Activated T-helper 2 cell treated with anti-CD3 and anti-CD28 coated beads, Interferon-gamma antibody, Interleukin-2, Interleukin-4, amounts not matched to agents 10 μg/mL and 5 μg/mL and 100 μg/mL, durations not matched to agents 14 hours and 24 hours and 36 hours (primary cell): ENCODE measurements around the gene FSIP1. TPM values are rescaled to one million over a fixed set of nuclear protein-coding genes. Genes with fewer than 3 reads are reported as not detected.

Experiments used
- DNase-seq: peaks from one replicate; pipeline ENCODE4 v3.0.0; 2021; ENCODE audit warnings: low spot score
- H3K27ac Mint-ChIP-seq: one replicate; pipeline ENCODE4 v1.8.0; 2021; ENCODE audit warnings: mixed read lengths
- H3K27me3 Mint-ChIP-seq: one replicate; pipeline ENCODE4 v1.8.0; 2021; ENCODE audit warnings: low read depth, mixed read lengths
- H3K36me3 Mint-ChIP-seq: one replicate; pipeline ENCODE4 v1.8.0; 2021; ENCODE audit warnings: low read depth, mixed read lengths
- H3K4me1 Mint-ChIP-seq: one replicate; pipeline ENCODE4 v1.8.0; 2021; ENCODE audit warnings: low read depth, mixed read lengths
- H3K4me3 Mint-ChIP-seq: one replicate; pipeline ENCODE4 v1.8.0; 2021; ENCODE audit warnings: low read depth, mild to moderate bottlenecking, moderate library complexity, mixed read lengths
- H3K9me3 Mint-ChIP-seq: one replicate; pipeline ENCODE4 v1.8.0; 2021; ENCODE audit warnings: mixed read lengths
- intact Hi-C: fragments of 100-400 bp; cut with micrococcal nuclease; formaldehyde crosslinking; loops from one replicate; pipeline ENCODE4 v1.15.1; 2023
- total RNA-seq: library from RNA; stranded (reverse); gene quantifications from 2 replicates; pipeline ENCODE4 v1.2.3, GENCODE V29; 2022

Gene FSIP1
- total RNA-seq, 1 donor from 2014 or later, result 0.14 TPM

GRCh38 chr15:39746176-39746575, 36.5 kb downstream of the FSIP1 start:
- Mint-ChIP-seq H3K36me3 (no peaks in the 10 kb centered on the region), H3K4me1 (no peaks in the 10 kb centered on the region), H3K4me3 (no peak overlapping the region), H3K27me3 (peaks cover 63% of the 10 kb centered on the region), H3K9me3 (no peaks in the 10 kb centered on the region), H3K27ac (no peak overlapping the region)
- intact Hi-C loops, result no loop called here
- DNase-seq, result no peak

GRCh38 chr15:39745415-39745814, 37.2 kb downstream of the FSIP1 start:
- H3K4me1 Mint-ChIP-seq, result no peaks in the 10 kb centered on the region
- intact Hi-C loops, result no loop called here
- H3K27me3 Mint-ChIP-seq, result peaks cover 59% of the 10 kb centered on the region
- H3K36me3 Mint-ChIP-seq, result no peaks in the 10 kb centered on the region
- DNase-seq, result no peak
- no peak overlapping the region for H3K27ac Mint-ChIP-seq
- no peaks in the 10 kb centered on the region for H3K9me3 Mint-ChIP-seq
- no peak overlapping the region for H3K4me3 Mint-ChIP-seq

DNA sequence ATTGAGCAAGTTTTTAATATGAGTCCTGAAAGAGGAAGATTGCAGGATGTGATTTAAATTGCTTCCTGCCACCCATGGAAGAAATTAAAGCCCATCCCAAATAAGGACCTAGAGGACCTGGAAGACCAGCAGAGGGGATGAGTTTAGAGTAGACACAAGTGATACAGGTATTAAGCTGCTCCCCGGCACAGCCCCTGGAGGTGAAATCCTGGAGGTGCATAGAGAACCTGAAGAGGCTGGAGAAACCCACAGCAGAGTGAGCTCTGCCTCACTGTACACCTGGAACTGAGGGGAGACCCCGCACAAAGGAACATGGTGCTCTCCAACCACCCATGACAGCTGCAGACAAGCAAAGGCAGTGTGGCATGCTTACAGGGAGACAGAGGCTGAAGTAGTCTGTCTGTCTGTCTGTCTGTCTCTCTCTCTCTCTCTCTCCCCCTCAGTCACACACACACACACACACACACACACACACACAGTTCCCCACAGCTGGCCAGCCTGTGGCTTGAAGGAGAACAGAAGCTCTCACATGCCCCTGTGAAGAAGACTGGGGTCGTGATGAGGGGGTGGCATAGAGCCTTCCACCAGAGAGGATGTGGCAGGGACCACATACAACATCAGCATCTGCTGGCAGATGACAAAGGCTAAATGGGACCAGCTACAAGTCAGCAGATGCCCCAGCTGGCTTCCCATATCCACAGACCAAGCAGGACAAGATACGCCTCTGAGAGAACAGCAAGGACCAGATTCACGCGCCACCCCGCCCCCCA, 38.1 kb downstream of the FSIP1 start:
- Mint-ChIP-seq H3K4me1 (no peaks in the 10 kb centered on the region), H3K36me3 (no peaks in the 10 kb centered on the region), H3K9me3 (no peaks in the 10 kb centered on the region), H3K27me3 (peaks cover 55% of the 10 kb centered on the region), H3K4me3 (no peak overlapping the region), H3K27ac (no peak overlapping the region)
- intact Hi-C loops, result no loop called here
- no peak for DNase-seq

DNA sequence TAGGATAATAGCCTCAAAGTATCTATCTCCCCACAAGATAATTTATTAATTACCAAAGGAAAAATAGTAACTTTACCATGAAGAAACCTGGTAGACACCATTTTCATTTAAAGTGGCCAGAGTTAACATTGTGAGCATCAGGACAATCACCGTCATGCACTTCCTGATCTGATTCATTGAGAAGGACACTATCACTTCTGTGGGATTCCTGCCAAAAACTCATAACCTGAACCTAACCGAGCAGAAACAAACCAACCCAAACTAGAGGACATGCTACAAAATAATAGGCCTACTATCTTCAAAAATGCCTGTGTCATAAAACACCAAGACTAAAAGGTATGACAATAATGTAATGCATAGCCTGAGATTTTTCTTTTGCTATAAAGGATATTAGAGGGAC, 39.0 kb downstream of the FSIP1 start:
- peaks cover 56% of the 10 kb centered on the region for H3K27me3 Mint-ChIP-seq
- H3K27ac Mint-ChIP-seq, result no peak overlapping the region
- no peaks in the 10 kb centered on the region for H3K36me3 Mint-ChIP-seq
- intact Hi-C loops, result no loop called here
- DNase-seq, result no peak
- no peaks in the 10 kb centered on the region for H3K9me3 Mint-ChIP-seq
- H3K4me1 Mint-ChIP-seq, result no peaks in the 10 kb centered on the region
- H3K4me3 Mint-ChIP-seq, result no peak overlapping the region

- Mint-ChIP-seq H3K4me1 (no peaks in the 10 kb centered on the region), H3K27ac (no peak overlapping the region), H3K36me3 (no peaks in the 10 kb centered on the region), H3K4me3 (no peak overlapping the region), H3K27me3 (peaks cover 54% of the 10 kb centered on the region), H3K9me3 (no peaks in the 10 kb centered on the region)
- intact Hi-C loops, result no loop called here
- DNase-seq, result no peak
Measured at GRCh38 chr15:39741258-39741657, 41.4 kb downstream of the FSIP1 start.

DNA sequence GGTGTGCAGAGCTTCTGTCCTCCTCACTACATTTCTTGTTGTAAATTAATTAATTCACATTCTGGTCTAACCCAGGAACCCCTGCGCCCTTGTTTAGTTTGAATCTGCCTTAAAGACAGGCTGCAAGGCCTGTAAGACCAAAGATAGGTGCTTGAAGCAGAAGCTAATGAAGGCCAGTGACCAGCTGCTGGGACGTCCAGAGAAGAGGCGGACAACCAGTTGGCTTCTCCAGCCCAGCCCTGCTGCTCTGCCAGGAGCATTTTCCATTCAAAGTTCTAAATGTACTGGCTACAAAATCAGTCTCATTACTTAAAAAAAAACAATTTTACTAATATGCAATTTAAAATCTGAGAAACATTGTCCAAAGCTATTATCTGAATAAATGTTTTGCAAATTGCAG, 43.6 kb downstream of the FSIP1 start:
- Mint-ChIP-seq H3K4me3 (no peak overlapping the region), H3K9me3 (no peaks in the 10 kb centered on the region), H3K36me3 (no peaks in the 10 kb centered on the region), H3K27ac (no peak overlapping the region), H3K4me1 (no peaks in the 10 kb centered on the region), H3K27me3 (peaks cover 52% of the 10 kb centered on the region)
- no peak for DNase-seq
- intact Hi-C loops, result no loop called here

GRCh38 chr15:39737196-39737550, 45.5 kb downstream of the FSIP1 start:
- Mint-ChIP-seq H3K36me3 (no peaks in the 10 kb centered on the region), H3K4me3 (no peak overlapping the region), H3K27me3 (peaks cover 46% of the 10 kb centered on the region), H3K27ac (no peak overlapping the region), H3K9me3 (no peaks in the 10 kb centered on the region), H3K4me1 (no peaks in the 10 kb centered on the region)
- DNase-seq, result no peak
- intact Hi-C loops, result no loop called here

GRCh38 chr15:39736412-39737195, 46.0 kb downstream of the FSIP1 start:
- intact Hi-C loops, result no loop called here
- no peak for DNase-seq
- Mint-ChIP-seq H3K36me3 (no peaks in the 10 kb centered on the region), H3K4me1 (no peaks in the 10 kb centered on the region), H3K27me3 (peaks cover 44% of the 10 kb centered on the region), H3K4me3 (no peak overlapping the region), H3K27ac (no peak overlapping the region), H3K9me3 (no peaks in the 10 kb centered on the region)

- no peaks in the 10 kb centered on the region for H3K9me3 Mint-ChIP-seq
- H3K27me3 Mint-ChIP-seq, result peaks cover 39% of the 10 kb centered on the region
- H3K27ac Mint-ChIP-seq, result no peak overlapping the region
- H3K4me3 Mint-ChIP-seq, result no peak overlapping the region
- H3K4me1 Mint-ChIP-seq, result no peaks in the 10 kb centered on the region
- intact Hi-C loops, result no loop called here
- H3K36me3 Mint-ChIP-seq, result no peaks in the 10 kb centered on the region
- no peak for DNase-seq
Measured at GRCh38 chr15:39735120-39735717, 47.4 kb downstream of the FSIP1 start.

- H3K27me3 Mint-ChIP-seq, result peaks cover 39% of the 10 kb centered on the region
- H3K27ac Mint-ChIP-seq, result no peak overlapping the region
- DNase-seq, result no peak
- H3K9me3 Mint-ChIP-seq, result no peaks in the 10 kb centered on the region
- H3K4me3 Mint-ChIP-seq, result no peak overlapping the region
- no peaks in the 10 kb centered on the region for H3K4me1 Mint-ChIP-seq
- intact Hi-C loops, result no loop called here
- no peaks in the 10 kb centered on the region for H3K36me3 Mint-ChIP-seq
Measured at GRCh38 chr15:39731266-39731665, 51.4 kb downstream of the FSIP1 start.

DNA sequence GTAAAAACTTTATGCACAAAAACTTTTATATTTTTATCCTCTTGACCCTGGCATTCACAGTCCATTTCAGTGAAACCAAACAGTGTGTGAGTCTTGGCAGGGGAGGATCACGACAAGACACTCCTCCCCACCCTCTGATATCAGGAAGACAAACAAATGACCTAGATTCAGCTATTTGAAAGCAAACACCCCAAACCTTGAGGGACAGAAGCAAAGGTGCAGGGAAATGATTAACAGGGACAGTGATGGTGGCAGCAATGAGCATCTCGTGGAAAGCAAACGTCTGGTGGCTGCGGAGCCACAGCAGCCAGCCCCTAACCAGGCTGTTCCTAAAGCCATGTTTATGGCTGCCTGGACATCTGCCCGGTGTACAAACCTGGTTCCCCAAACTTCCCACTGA, 52.1 kb downstream of the FSIP1 start:
- Mint-ChIP-seq H3K4me3 (no peak overlapping the region), H3K27ac (no peak overlapping the region)
- DNase-seq, result no peak

GRCh38 chr15:39729500-39729899, 53.1 kb downstream of the FSIP1 start:
- no peaks in the 10 kb centered on the region for H3K4me1 Mint-ChIP-seq
- H3K36me3 Mint-ChIP-seq, result no peaks in the 10 kb centered on the region
- H3K4me3 Mint-ChIP-seq, result no peak overlapping the region
- H3K9me3 Mint-ChIP-seq, result no peaks in the 10 kb centered on the region
- intact Hi-C loops, result no loop called here
- H3K27ac Mint-ChIP-seq, result no peak overlapping the region
- no peak for DNase-seq
- peaks cover 32% of the 10 kb centered on the region for H3K27me3 Mint-ChIP-seq

More for the DNA sequence above, 52.1 kb downstream of the FSIP1 start:
- H3K27me3 Mint-ChIP-seq, result peaks cover 36% of the 10 kb centered on the region
- H3K36me3 Mint-ChIP-seq, result no peaks in the 10 kb centered on the region
- no peaks in the 10 kb centered on the region for H3K4me1 Mint-ChIP-seq
- no peaks in the 10 kb centered on the region for H3K9me3 Mint-ChIP-seq
- intact Hi-C loops, result no loop called here

- DNase-seq, result no peak
- intact Hi-C loops, result no loop called here
- Mint-ChIP-seq H3K27me3 (peaks cover 31% of the 10 kb centered on the region), H3K4me3 (no peak overlapping the region), H3K27ac (no peak overlapping the region), H3K36me3 (no peaks in the 10 kb centered on the region), H3K9me3 (no peaks in the 10 kb centered on the region), H3K4me1 (no peaks in the 10 kb centered on the region)
Measured at GRCh38 chr15:39728845-39729244, 53.8 kb downstream of the FSIP1 start.
